Measurements from ENCODE around the gene LMO1.

LMO1 gene

DNA sequence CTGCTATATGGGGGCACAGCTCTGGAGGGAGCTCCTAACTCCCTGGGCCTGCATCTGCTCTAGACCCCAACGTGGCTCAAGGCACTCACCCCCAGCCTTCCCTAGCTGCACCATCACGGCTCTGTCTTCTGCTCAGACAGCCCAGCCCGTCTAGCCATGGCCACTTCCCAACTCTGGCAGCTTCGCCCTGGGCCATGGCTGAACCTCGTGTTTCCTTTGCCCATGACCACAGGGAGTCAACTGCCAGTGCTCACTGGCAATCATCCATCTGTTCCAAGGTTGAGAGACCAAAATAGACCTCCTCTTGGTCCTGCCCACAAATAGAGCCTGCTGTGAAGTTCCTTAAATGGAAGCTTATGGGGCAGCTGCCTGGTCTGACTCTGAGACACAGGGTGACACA, 5.4 kb downstream of the LMO1 start:
- Histone ChIP-seq H3K27me3 (ENCODE audit: control insufficient read depth, insufficient read depth, low read length) (peaks cover 12% of the 10 kb centered on the region), H3K27ac (ENCODE audit: low read depth, low read length) (no peak overlapping the region), H3K36me3 (ENCODE audit: control insufficient read depth, insufficient read depth, low read length) (no peaks in the 10 kb centered on the region), H3K4me1 (ENCODE audit: control insufficient read depth, insufficient read depth, low read length) (no peaks in the 10 kb centered on the region), H3K4me3 (ENCODE audit: low read length) (no peak overlapping the region), H3K9ac (ENCODE audit: low read length) (no peak overlapping the region)

GRCh38 chr11:8257003-8257664, 6.5 kb downstream of the LMO1 start:
- Histone ChIP-seq H3K4me1 (ENCODE audit: control insufficient read depth, insufficient read depth, low read length) (no peaks in the 10 kb centered on the region), H3K36me3 (ENCODE audit: control insufficient read depth, insufficient read depth, low read length) (no peaks in the 10 kb centered on the region), H3K27ac (ENCODE audit: low read depth, low read length) (no peak overlapping the region), H3K9ac (ENCODE audit: low read length) (no peak overlapping the region), H3K4me3 (ENCODE audit: low read length) (no peak overlapping the region), H3K27me3 (ENCODE audit: control insufficient read depth, insufficient read depth, low read length) (peaks cover 8% of the 10 kb centered on the region)

GRCh38 chr11:8256271-8257002, 7.2 kb downstream of the LMO1 start:
- Histone ChIP-seq H3K4me1 (ENCODE audit: control insufficient read depth, insufficient read depth, low read length) (no peaks in the 10 kb centered on the region), H3K27me3 (ENCODE audit: control insufficient read depth, insufficient read depth, low read length) (peaks cover 3% of the 10 kb centered on the region), H3K36me3 (ENCODE audit: control insufficient read depth, insufficient read depth, low read length) (no peaks in the 10 kb centered on the region), H3K4me3 (ENCODE audit: low read length) (no peak overlapping the region), H3K9ac (ENCODE audit: low read length) (no peak overlapping the region), H3K27ac (ENCODE audit: low read depth, low read length) (no peak overlapping the region)

- H3K27ac ChIP-seq (ENCODE audit: low read depth, low read length): no peak overlapping the region
- H3K27me3 ChIP-seq (ENCODE audit: control insufficient read depth, insufficient read depth, low read length): no peaks in the 10 kb centered on the region
- H3K4me1 ChIP-seq (ENCODE audit: control insufficient read depth, insufficient read depth, low read length): no peaks in the 10 kb centered on the region
- no peaks in the 10 kb centered on the region for H3K36me3 ChIP-seq (ENCODE audit: control insufficient read depth, insufficient read depth, low read length)
- H3K4me3 ChIP-seq (ENCODE audit: low read length): no peak overlapping the region
- H3K9ac ChIP-seq (ENCODE audit: low read length): no peak overlapping the region
These were observed 10.1 kb downstream of the LMO1 start for GRCh38 chr11:8253566-8253965.

DNA sequence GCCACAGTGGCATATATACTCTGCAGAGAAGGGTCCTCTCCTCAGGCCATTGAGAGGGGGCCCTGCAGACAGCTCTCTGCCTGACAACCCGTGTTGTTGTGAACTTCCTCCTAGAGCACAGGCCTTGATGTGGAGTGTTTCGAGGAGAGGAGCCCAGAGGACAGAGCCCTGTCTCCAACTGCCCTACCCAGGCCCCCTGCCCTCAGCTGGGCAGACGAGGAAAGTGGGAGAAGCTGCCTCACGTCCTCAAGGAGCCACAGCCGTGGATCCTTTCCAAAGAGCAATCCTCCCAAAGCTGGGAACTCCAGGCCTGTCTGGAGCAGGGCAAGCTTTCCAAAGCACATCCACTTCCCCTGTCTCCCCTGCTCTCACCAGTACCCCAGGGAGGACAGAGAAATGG, 10.7 kb downstream of the LMO1 start:
- Histone ChIP-seq H3K36me3 (ENCODE audit: control insufficient read depth, insufficient read depth, low read length) (no peaks in the 10 kb centered on the region), H3K9ac (ENCODE audit: low read length) (no peak overlapping the region), H3K27ac (ENCODE audit: low read depth, low read length) (no peak overlapping the region), H3K4me1 (ENCODE audit: control insufficient read depth, insufficient read depth, low read length) (no peaks in the 10 kb centered on the region), H3K27me3 (ENCODE audit: control insufficient read depth, insufficient read depth, low read length) (no peaks in the 10 kb centered on the region), H3K4me3 (ENCODE audit: low read length) (no peak overlapping the region)

- no peaks in the 10 kb centered on the region for H3K4me1 ChIP-seq (ENCODE audit: control insufficient read depth, insufficient read depth, low read length)
- no peak overlapping the region for H3K27ac ChIP-seq (ENCODE audit: low read depth, low read length)
- H3K36me3 ChIP-seq (ENCODE audit: control insufficient read depth, insufficient read depth, low read length): no peaks in the 10 kb centered on the region
- no peaks in the 10 kb centered on the region for H3K27me3 ChIP-seq (ENCODE audit: control insufficient read depth, insufficient read depth, low read length)
- no peak overlapping the region for H3K4me3 ChIP-seq (ENCODE audit: low read length)
- H3K9ac ChIP-seq (ENCODE audit: low read length): no peak overlapping the region
These were observed 11.3 kb downstream of the LMO1 start for GRCh38 chr11:8252388-8252787.

DNA sequence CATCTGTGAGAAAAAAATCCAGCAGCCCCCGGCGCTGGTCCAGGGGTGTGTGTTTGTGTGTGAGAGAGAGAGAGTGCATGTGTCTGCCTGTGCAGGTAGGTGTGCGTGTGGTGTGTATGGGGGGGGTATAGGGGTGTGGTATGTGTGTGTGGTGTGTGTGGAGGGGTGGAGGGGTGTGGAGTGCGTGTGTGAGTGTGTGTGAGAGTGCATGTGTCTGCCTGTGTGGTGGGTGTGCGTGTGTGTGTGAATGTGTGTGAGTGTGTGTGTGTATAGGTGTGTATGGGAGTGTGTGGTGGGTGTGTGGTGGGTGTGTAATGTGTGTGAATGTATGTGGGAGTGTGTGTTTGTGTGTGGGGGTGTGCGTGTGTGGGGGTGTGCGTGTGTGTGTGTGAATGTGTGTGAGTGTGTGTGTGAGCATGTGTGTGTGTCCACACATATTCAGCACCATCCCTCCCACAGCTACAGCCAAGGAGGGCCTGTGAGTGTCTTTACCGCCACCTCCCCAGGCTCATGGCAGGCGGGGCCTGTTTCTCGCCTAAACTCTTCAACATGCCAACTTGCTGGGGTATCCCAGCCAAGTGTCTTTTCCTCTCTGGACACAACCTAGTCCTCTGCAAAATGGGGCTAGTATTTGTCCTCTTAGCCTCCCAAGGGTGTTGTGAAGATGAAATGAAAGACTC, 11.9 kb downstream of the LMO1 start:
- no peaks in the 10 kb centered on the region for H3K27me3 ChIP-seq (ENCODE audit: control insufficient read depth, insufficient read depth, low read length)
- no peaks in the 10 kb centered on the region for H3K36me3 ChIP-seq (ENCODE audit: control insufficient read depth, insufficient read depth, low read length)
- no peak overlapping the region for H3K4me3 ChIP-seq (ENCODE audit: low read length)
- no peaks in the 10 kb centered on the region for H3K4me1 ChIP-seq (ENCODE audit: control insufficient read depth, insufficient read depth, low read length)
- no peak overlapping the region for H3K27ac ChIP-seq (ENCODE audit: low read depth, low read length)
- H3K9ac ChIP-seq (ENCODE audit: low read length): no peak overlapping the region

DNA sequence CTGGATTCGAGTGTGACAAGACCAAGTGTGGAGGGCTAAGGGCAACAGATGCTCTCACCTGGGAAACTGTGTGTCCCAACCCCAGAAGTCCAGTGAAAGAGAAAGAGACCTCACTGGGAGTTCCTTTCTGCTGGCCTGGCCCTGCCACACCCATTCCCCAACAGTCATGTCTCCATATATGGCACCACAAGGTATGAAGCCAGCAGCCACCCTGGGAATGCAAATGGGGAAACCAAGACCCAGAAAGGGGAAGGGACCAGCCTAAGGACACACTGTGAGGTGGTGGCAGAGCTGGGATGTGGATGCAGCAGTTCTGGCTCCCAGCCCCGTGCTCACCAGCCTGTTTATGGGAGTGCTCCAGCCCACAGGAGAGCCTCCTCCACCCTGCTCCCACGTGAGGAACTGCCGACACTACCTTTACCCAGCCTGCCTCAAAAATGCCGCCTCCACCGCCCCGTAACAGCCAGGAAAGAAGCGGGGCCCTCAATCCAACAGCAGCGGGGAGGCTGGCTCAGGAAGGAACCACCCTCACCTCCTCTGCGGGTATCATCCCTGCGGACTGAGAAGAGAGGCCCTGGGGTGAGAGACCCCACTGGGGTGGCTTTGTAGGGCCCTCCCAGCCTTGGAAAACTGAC, 12.6 kb downstream of the LMO1 start:
- no peak overlapping the region for H3K4me3 ChIP-seq (ENCODE audit: low read length)
- no peaks in the 10 kb centered on the region for H3K27me3 ChIP-seq (ENCODE audit: control insufficient read depth, insufficient read depth, low read length)
- no peaks in the 10 kb centered on the region for H3K4me1 ChIP-seq (ENCODE audit: control insufficient read depth, insufficient read depth, low read length)
- no peak overlapping the region for H3K9ac ChIP-seq (ENCODE audit: low read length)
- H3K27ac ChIP-seq (ENCODE audit: low read depth, low read length): no peak overlapping the region
- no peaks in the 10 kb centered on the region for H3K36me3 ChIP-seq (ENCODE audit: control insufficient read depth, insufficient read depth, low read length)

DNA sequence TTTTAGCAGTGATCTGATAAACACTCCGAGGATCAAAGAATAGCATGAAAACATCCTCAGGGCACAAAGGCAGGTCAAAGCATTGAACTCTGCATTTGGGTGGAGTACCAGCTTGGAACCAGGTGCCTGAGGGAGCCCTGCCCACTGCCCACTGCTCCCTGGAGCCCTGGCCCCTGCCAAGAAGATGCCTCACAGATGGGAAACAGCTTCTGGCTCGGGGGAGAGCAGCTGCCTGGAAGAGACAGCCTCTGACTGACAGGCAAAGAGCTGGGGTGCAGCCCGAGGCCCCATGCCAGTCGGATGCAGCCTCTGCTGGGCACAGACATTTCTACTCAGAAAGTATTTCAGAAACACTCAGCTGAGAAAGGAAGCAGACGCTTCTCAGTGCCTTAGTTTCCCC, 13.2 kb downstream of the LMO1 start:
- no peak overlapping the region for H3K27ac ChIP-seq (ENCODE audit: low read depth, low read length)
- H3K4me1 ChIP-seq (ENCODE audit: control insufficient read depth, insufficient read depth, low read length): no peaks in the 10 kb centered on the region
- H3K27me3 ChIP-seq (ENCODE audit: control insufficient read depth, insufficient read depth, low read length): no peaks in the 10 kb centered on the region
- H3K4me3 ChIP-seq (ENCODE audit: low read length): no peak overlapping the region
- H3K36me3 ChIP-seq (ENCODE audit: control insufficient read depth, insufficient read depth, low read length): no peaks in the 10 kb centered on the region
- H3K9ac ChIP-seq (ENCODE audit: low read length): no peak overlapping the region

DNA sequence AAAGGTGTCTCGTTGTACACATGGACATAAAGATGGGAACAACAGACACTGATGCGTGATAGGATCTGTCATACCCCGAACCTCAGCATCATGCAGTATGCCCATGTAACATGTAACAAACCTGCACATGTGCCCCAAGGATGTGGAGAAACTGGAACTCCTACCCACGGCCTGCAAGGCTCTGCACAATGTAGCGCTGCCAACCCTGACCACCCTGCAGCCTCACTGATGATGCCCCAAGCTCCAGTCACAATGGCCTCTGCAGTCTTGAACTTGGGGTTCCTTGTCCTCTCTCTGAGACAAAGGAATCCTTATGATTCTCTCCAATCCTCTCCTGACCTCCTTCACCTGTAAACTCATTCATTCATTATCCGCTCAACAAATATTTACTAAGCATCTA, 14.2 kb downstream of the LMO1 start:
- H3K4me3 ChIP-seq (ENCODE audit: low read length): no peak overlapping the region

DNA sequence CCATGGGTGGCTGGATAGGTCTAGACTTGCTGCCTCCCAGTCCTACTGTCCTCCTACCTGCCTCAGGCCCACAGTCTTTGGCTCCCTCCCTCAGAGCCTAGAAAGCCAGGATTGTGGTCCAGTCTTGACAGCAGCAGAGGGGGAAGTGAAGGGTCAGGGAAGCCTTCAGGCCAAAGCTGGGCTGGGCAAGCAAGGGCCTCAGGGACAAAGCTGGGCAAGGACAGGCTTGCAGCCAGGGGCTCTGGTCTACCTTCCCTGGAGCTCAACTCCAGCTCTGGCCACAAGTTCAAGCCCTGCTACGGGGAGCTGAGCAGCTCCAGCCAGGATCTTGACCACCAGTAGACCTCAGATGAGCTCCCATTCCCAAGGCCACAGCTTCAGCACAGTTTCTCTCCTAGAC, 14.9 kb downstream of the LMO1 start:
- H3K4me1 ChIP-seq (ENCODE audit: control insufficient read depth, insufficient read depth, low read length): no peaks in the 10 kb centered on the region
- no peak overlapping the region for H3K4me3 ChIP-seq (ENCODE audit: low read length)
- H3K9ac ChIP-seq (ENCODE audit: low read length): no peak overlapping the region
- no peaks in the 10 kb centered on the region for H3K27me3 ChIP-seq (ENCODE audit: control insufficient read depth, insufficient read depth, low read length)
- no peaks in the 10 kb centered on the region for H3K36me3 ChIP-seq (ENCODE audit: control insufficient read depth, insufficient read depth, low read length)
- H3K27ac ChIP-seq (ENCODE audit: low read depth, low read length): no peak overlapping the region

More for the DNA sequence above, 14.2 kb downstream of the LMO1 start:
- H3K27me3 ChIP-seq (ENCODE audit: control insufficient read depth, insufficient read depth, low read length): no peaks in the 10 kb centered on the region
- H3K4me1 ChIP-seq (ENCODE audit: control insufficient read depth, insufficient read depth, low read length): no peaks in the 10 kb centered on the region
- H3K9ac ChIP-seq (ENCODE audit: low read length): no peak overlapping the region
- no peaks in the 10 kb centered on the region for H3K36me3 ChIP-seq (ENCODE audit: control insufficient read depth, insufficient read depth, low read length)
- no peak overlapping the region for H3K27ac ChIP-seq (ENCODE audit: low read depth, low read length)

GRCh38 chr11:8247312-8247711, 16.4 kb downstream of the LMO1 start:
- H3K36me3 ChIP-seq (ENCODE audit: control insufficient read depth, insufficient read depth, low read length): no peaks in the 10 kb centered on the region
- no peak overlapping the region for H3K4me3 ChIP-seq (ENCODE audit: low read length)
- H3K4me1 ChIP-seq (ENCODE audit: control insufficient read depth, insufficient read depth, low read length): no peaks in the 10 kb centered on the region
- H3K27ac ChIP-seq (ENCODE audit: low read depth, low read length): no peak overlapping the region
- no peaks in the 10 kb centered on the region for H3K27me3 ChIP-seq (ENCODE audit: control insufficient read depth, insufficient read depth, low read length)
- no peak overlapping the region for H3K9ac ChIP-seq (ENCODE audit: low read length)

Data from rectal smooth muscle tissue (tissue), 1 donor.